Left colon (tissue), 2 donors: ENCODE measurements around the gene ADCY7. TPM values are rescaled to one million over a fixed set of nuclear protein-coding genes. Genes with fewer than 3 reads are reported as not detected.
"Not testable (repeated sequence)": the region's sequence is repeated elsewhere in the genome, so short reads cannot be mapped to it uniquely, and the experiment has no call there.

ENCODE experiments used
- ATAC-seq: fragments of 200-7000 bp; cut with Tn5 transposase; one replicate; pipeline ENCODE4 v1.9.1; 2020; ENCODE audit warnings: mild to moderate bottlenecking, moderate library complexity
- DNase-seq, 2 donors: peaks; one replicate each; pipeline ENCODE4 v3.0.0-alpha.2; 2020
- intact Hi-C, 2 donors: fragments of 100-400 bp; cut with DNase I in 1 of 2; cut with micrococcal nuclease in 1 of 2; formaldehyde crosslinking; loops; one replicate each; pipeline versions ENCODE4 v1.11.2 to v1.14.0; 2022; cut with DNase I, micrococcal nuclease
- microRNA-seq, 2 donors: library from miRNA; unstranded; fragments of <30 nt; microRNA quantifications; one replicate each; pipeline versions ENCODE4 v1.1.0 to v1.2.0, GENCODE V29; 2020
- total RNA-seq, 2 donors: library from RNA; stranded (reverse); fragmentation: NEBNext Ultra II Directional; extraction: Animal tissue kit (Norgen Biotek cat#: 25700); gene quantifications; one replicate each; pipeline ENCODE4 v1.2.1, GENCODE V29; 2021
- donor health status: DM: no; HTN: no; CAD: no.
- donor health status: DM: yes; HTN: yes; CAD: no.

The ADCY7 gene
- total RNA-seq, 2 donors from 2014 or later, result 14.2 to 20.8 TPM

- intact Hi-C loops, ATAC-seq, DNase-seq: not testable (repeated sequence)
Measured at GRCh38 chr16:50343566-50343965, 77.2 kb downstream of the ADCY7 start.

- ATAC-seq, result not testable (repeated sequence)
Measured at GRCh38 chr16:50345210-50345609, 78.9 kb downstream of the ADCY7 start.

GRCh38 chr16:50351116-50351515, 84.8 kb downstream of the ADCY7 start:
- ATAC-seq, result no peak
- intact Hi-C loops, result no loop called here
- DNase-seq, result no peak

More at GRCh38 chr16:50345210-50345609, 78.9 kb downstream of the ADCY7 start:
- DNase-seq, intact Hi-C loops: not testable (repeated sequence)

- intact Hi-C loops, result no loop called here
- ATAC-seq, result no peak
- no peak for DNase-seq
Measured at GRCh38 chr16:50351952-50352351, 85.6 kb downstream of the ADCY7 start.

DNA sequence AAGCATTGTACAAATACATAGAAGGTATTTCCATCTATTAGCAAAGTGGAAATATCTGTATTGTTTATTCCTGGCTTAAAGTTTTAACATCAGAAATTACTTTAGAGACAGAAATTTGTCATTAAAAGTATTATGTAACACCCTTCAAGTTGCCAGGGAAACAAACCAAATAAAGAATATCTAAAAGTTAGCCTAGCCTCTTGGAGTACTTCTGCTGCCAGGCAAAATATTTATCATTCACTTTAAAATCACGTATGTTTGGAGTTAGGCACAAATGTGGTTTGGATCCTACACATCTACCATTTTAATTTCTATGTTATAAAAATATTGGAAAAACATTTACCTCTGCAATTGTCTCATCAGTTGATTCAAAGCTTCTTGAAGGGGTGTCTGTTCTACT, 87.7 kb downstream of the ADCY7 start:
- intact Hi-C loops, result no loop called here

DNA sequence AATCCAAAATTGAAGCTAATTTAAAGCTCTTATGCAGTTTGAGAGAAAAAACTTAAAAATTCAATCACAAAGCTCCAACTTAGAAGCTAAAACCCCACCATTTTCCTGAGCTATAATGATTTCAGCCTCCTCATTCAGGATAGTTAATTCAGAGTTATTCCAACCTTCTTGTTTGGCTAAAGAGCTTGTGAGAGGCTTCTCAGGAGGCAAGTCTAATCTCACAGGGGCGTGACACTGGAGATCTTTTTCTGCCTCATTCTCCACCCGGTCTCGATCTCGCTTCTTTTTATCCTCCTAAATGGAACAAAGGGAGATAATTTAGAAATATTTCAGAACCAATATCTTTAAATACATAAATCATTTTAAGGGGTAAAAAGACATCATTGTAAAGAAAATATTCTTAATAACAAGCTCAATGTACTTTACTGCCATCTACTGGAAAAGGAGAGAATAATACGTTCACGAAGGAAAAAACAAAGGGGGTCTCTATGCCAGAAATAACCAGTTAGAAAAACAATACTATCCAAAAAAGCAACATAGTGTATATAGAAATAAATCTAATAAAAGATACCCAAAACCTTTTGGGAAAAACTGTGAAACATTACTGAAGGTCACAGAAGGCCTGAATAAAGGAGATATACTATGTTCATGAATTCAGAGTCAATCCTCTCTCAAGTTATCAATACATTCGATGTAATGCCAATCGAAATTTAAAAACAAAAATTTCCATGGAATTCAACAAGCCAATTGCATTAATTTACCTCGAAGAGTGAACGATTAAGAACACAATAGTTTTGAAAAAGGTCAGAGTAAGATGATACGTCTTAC, 88.5 kb downstream of the ADCY7 start:
- intact Hi-C loops, result no loop called here
- DNase-seq (no peak), ATAC-seq (no peak)

More for the DNA sequence above, 87.7 kb downstream of the ADCY7 start:
- no peak for DNase-seq
- ATAC-seq, result no peak

DNA sequence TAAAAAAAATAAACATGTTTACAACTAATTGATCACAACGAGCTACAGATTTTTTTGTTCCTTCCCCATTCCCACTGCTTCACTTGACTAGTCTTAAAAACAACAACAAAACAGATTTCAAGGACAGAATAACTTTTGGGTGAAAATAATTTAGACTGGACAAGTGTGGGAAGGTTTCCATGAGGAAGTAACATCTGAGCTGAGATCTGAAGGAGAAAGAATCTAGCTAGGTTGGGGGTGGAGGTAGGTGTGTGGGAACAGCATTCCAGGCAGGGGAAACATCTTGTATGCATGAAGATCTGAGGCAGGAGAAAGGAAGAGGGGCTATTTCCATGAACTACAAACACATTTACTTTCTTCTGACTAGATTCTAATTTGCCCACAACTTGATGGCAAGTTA, 93.3 kb downstream of the ADCY7 start:
- ATAC-seq (no peak), DNase-seq (no peak)
- intact Hi-C loops, result loop anchor here in 1 of 2 donors (10.0 kb wide), 2 partner anchors 145 to 335 kb away; partner anchors contain the start of gene CNEP1R1

DNA sequence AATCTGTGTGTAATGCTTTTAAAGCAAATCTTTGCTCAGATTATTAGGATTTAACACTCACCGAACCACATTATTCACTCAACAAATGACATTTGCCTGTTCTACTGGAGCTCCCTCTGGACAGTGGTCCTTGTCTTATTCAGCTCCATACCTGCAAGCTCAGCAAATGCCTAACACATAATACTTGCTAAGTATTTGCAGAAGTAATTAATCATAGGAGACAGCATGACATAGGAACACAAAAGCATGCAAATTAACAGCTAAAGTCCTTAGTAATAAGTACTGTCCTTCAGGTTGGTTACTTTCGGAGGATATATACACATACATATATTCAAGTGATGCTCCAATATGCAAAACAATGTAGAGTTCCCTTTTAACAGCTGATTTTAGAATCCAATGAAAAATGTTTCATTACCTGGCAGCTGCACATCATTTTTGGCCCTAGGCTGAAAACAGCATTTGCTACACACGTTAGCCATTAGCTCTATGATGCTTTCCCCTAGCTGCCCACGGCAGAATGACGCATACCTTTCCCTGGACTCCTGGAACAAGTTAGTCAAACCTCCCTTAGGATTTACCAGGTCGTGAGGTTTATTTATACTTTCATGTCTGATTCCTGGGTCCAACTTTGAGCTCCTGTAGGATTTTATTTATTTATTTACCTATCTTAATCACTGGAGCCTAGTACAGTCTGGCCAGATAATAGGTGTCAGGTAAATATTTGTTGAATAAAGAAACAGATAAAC, 93.9 kb downstream of the ADCY7 start:
- ATAC-seq (no peak), DNase-seq (no peak)
- intact Hi-C loops, result loop anchor here in 1 of 2 donors (10.0 kb wide), 2 partner anchors 145 to 335 kb away; partner anchors contain the start of gene CNEP1R1

DNA sequence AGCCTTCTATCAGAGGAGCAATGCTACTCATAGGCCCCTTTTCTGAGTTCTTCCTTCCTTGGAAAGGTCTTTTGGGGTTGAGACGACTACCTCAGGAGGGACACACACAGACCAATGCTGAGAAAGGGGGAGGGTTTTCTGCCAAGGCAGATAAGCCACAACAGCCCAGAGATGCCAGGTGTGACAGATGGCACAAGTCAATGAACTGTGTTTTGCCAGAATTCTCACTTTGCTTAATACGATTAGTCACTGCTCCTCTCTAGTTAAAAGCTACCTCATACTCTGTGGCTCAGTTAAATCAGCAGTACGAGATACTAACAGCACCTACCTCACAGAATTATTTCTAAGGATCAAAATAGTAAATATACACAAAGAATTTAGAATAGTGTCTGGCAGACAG, 94.4 kb downstream of the ADCY7 start:
- intact Hi-C loops, result loop anchor here in 1 of 2 donors (10.0 kb wide), 2 partner anchors 146 to 336 kb away; partner anchors contain the start of gene CNEP1R1
- no peak for ATAC-seq
- no peak for DNase-seq

- DNase-seq (no peak), ATAC-seq (no peak)
- intact Hi-C loops, result loop anchor here in 1 of 2 donors (10.0 kb wide), 2 partner anchors 149 to 339 kb away; partner anchors contain the start of gene CNEP1R1
Measured at GRCh38 chr16:50363656-50364055, 97.3 kb downstream of the ADCY7 start.

DNA sequence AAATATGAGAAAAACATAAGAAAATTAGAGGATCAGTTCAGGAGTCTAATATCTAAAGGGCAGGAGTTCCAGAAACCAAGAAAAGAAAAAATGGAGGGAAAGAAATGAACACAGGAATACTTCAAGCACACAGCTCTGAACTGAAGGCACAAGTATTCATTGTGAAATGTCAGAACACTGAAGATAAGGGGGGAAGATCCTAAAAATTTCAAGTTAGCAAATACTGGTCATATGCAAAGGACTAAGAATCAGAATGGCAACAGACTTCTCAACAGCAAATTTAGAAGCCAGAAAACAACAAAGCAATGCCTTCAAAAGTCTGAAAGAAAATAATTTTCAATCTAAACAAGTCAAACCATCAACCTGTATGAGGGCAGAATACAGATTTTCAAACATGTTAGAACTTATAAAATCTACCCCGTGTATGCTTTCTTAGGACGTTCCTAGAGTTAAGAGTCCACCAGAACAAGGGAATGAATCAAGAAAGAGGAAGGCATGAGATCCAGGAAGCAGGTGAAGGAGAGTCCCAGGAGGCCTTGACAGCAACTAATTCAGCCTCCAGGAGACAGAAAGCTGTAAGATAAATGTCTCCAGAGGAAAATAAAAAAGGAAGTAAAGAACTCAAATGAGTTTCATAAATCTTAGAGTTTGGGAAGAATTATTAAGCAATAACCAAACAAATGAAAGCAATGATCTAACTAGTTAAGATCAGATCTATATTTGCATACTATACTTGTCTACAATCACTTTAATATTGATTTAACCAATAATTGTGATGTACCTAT, 99.6 kb downstream of the ADCY7 start:
- no peak for DNase-seq
- intact Hi-C loops, result loop anchor here in 1 of 2 donors (10.0 kb wide), 2 partner anchors 151 to 341 kb away; partner anchors contain the start of gene CNEP1R1
- no peak for ATAC-seq

Small RNA genes lying within 50 kb of the gene (microRNA-seq; reads per million reads assigned to microRNA genes)
- 0 reads per million in 2 donors for gene MIR6771

Other genes with a start within 250 kb of the ADCY7 start
- gene CNEP1R1, start 241.3 kb upstream of the ADCY7 start, total RNA-seq, result 10 to 100 TPM; 17.8 to 19.2 TPM
- gene HEATR3, start 200.6 kb upstream of the ADCY7 start, total RNA-seq, result 10 to 100 TPM; 17.4 to 22.5 TPM
- 10 to 100 TPM; 10.6 to 13.3 TPM for gene TENT4B, start 113.2 kb upstream of the ADCY7 start, total RNA-seq
- gene BRD7, start 102.4 kb downstream of the ADCY7 start, total RNA-seq, result 10 to 100 TPM; 54.3 to 54.5 TPM